Muscle of leg (tissue), 11 donors: ENCODE measurements around the gene IFNLR1. TPM values are rescaled to one million over a fixed set of nuclear protein-coding genes. Genes with fewer than 3 reads are reported as not detected.

Experiments
- DNase-seq: peaks from one replicate; pipeline ENCODE4 v3.0.0; 2013
- H3K27ac ChIP-seq: one replicate; pipeline ENCODE4 v1.5.1; 2013; ENCODE audit warnings: mild to moderate bottlenecking, low read length, control low read depth
- H3K27me3 ChIP-seq: one replicate; pipeline ENCODE4 v1.6.1; 2013; ENCODE audit warnings: low read length; ENCODE audit not compliant: control insufficient read depth, insufficient read depth
- H3K36me3 ChIP-seq: one replicate; pipeline ENCODE4 v1.6.1; 2013; ENCODE audit warnings: low read length; ENCODE audit not compliant: control insufficient read depth, insufficient read depth
- H3K4me1 ChIP-seq: one replicate; pipeline ENCODE4 v1.6.1; 2013; ENCODE audit warnings: low read length; ENCODE audit not compliant: control insufficient read depth, insufficient read depth
- H3K4me3 ChIP-seq: one replicate; pipeline ENCODE4 v1.5.1; 2013; ENCODE audit warnings: low read length, control low read depth
- H3K9me3 ChIP-seq: replicated peaks from 2 replicates; pipeline ENCODE4 v1.6.1; 2013; ENCODE audit warnings: low read depth, low read length; ENCODE audit not compliant: control insufficient read depth
- WGBS: methylation state at CpG from one replicate; pipeline ENCODE4 v1.1.5; 2013; ENCODE audit warnings: missing lambda C conversion rate; ENCODE audit not compliant: insufficient coverage; 5-methylcytosine and 5-hydroxymethylcytosine counted together
- polyA plus RNA-seq, 8 donors: library from polyadenylated mRNA; unstranded; fragments of 120-200 nt; gene quantifications; one replicate each; pipeline versions ENCODE4 v1.2.1 to v1.2.3, GENCODE V29; 2013; ENCODE audit warnings: inconsistent platforms in 1 of 8, low replicate concordance in 1 of 8; ENCODE audit not compliant: insufficient read length in 8 of 8, insufficient read depth in 1 of 8
- total RNA-seq: library from RNA; stranded (reverse); fragments of 120-200 nt; gene quantifications from one replicate; pipeline ENCODE4 v1.2.4, GENCODE V29; 2013

IFNLR1 gene
- total and polyA plus RNA-seq, 9 donors = 0.04 to 1.1 (median 0.17) TPM; not detected in 1

DNA sequence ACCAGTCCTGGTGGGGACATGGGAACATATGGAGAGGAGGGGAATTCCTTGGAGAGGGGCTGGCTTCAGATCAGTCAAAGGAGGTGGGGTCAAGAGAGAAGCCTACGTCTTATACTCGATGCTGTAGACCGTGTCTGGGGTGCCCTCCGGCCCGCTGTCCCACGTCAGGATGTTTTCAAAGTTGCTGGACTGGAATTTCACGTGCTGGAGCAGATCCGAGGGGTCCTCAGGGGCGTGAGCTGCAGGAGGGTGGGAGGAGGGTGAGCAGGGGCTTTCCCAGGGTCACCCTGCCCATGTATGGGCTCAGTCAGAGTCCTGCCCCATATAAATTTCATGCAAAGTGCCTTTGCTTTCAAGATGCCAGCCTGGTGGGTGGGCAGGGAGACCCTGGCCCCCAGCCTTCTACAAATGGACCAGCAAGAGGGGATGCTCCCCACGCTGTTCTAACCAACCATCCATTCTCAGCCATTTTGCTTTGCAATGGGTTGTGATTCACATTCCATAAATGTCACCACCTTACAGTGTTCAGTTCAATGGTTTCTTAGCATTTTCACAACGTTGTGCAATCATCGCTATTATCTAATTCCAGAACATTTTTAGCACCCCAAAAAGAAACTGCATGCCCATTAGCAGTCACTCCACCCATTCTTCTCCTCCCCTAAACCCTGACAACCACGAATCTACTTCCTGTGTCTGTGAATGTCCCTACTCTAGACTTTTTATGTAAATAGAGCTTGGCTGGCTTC lies 48.4 kb downstream of the IFNLR1 start:
- H3K9me3 ChIP-seq = no peaks in the 10 kb centered on the region
- H3K4me1 ChIP-seq = no peaks in the 10 kb centered on the region
- no peaks in the 10 kb centered on the region for H3K36me3 ChIP-seq
- DNase-seq = no peak
- 64% methylated on average over 12 of the region's 13 CpGs for WGBS
- H3K4me3 ChIP-seq = no peak overlapping the region
- H3K27me3 ChIP-seq = peaks cover 3% of the 10 kb centered on the region
- H3K27ac ChIP-seq = no peak overlapping the region

GRCh38 chr1:24136956-24137539 lies 50.0 kb downstream of the IFNLR1 start:
- 83% methylated on average over 10 of the region's 15 CpGs for WGBS
- Histone ChIP-seq H3K9me3 (no peaks in the 10 kb centered on the region), H3K27me3 (no peaks in the 10 kb centered on the region), H3K27ac (no peak overlapping the region), H3K36me3 (no peaks in the 10 kb centered on the region), H3K4me1 (no peaks in the 10 kb centered on the region), H3K4me3 (no peak overlapping the region)
- DNase-seq = no peak

DNA sequence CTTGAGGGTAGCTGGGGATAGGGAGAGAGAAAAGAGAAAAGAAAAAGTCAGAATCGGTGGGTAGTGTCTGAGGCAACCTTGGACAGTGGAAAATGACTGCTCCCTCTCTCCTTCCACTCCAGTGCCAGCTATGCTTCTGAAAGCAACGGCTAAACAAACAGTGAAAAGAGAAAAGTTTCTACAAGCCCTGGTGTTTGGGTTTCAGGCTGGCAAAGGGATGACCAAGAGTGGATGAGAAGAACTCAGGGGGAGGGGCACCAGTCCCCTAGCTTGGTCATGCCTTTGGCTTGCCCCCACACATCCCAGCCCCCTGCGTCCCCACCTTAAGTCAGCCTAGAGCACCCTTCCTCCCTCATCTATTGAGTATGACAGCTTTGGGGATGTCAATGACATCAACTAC lies 52.7 kb downstream of the IFNLR1 start:
- Histone ChIP-seq H3K4me1 (no peaks in the 10 kb centered on the region), H3K9me3 (peaks cover 7% of the 10 kb centered on the region), H3K27ac (no peak overlapping the region), H3K4me3 (no peak overlapping the region), H3K36me3 (no peaks in the 10 kb centered on the region), H3K27me3 (no peaks in the 10 kb centered on the region)
- WGBS = no CpG with 5 or more reads among the region's 3 CpGs
- DNase-seq = no peak

DNA sequence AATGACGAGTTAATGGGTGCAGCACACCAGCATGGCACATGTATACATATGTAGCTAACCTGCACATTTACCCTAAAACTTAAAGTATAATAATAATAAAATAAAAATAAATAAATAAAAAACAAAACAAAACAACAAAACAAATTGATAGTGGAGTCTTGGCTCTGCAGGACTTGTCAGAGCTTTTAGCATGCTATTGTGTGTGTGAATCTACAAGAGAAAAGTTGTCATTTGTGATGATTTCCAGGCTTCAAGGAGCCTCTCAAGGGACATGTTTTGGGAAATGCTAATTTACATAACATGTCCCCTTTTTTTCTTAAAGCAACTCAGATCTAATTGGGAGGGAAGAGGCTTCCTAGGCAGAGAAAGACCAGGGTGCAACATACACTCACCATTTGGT lies 53.3 kb downstream of the IFNLR1 start:
- DNase-seq = no peak
- no peaks in the 10 kb centered on the region for H3K36me3 ChIP-seq
- no CpG with 5 or more reads among the region's 1 CpG for WGBS
- H3K27ac ChIP-seq = no peak overlapping the region
- H3K27me3 ChIP-seq = no peaks in the 10 kb centered on the region
- peaks cover 7% of the 10 kb centered on the region for H3K9me3 ChIP-seq
- no peaks in the 10 kb centered on the region for H3K4me1 ChIP-seq
- no peak overlapping the region for H3K4me3 ChIP-seq

DNA sequence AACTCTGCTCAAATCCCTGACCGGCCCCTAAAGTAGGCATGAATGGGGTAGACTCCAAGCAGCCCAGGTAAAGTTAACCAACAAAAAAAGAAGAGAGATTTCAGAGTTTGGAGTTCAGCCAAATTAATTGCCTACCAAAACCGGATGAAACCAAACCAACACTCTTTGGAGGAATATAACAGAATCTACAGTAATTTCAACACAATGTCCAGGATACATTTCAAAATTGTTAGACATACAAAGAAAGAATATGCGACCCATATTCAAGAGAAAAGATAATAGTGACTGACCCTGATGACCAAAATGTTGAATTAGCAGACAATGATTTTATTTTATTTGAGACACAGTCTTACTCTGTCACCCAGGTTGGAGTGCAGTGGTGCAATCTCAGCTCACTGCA lies 56.7 kb downstream of the IFNLR1 start:
- Histone ChIP-seq H3K4me3 (no peak overlapping the region), H3K27ac (no peak overlapping the region), H3K4me1 (no peaks in the 10 kb centered on the region), H3K27me3 (no peaks in the 10 kb centered on the region), H3K36me3 (no peaks in the 10 kb centered on the region), H3K9me3 (peaks cover 7% of the 10 kb centered on the region)
- no peak for DNase-seq
- WGBS = no CpG with 5 or more reads among the region's 3 CpGs

GRCh38 chr1:24127801-24128363 lies 59.2 kb downstream of the IFNLR1 start:
- Histone ChIP-seq H3K4me1 (no peaks in the 10 kb centered on the region), H3K9me3 (peaks cover 7% of the 10 kb centered on the region), H3K4me3 (no peak overlapping the region), H3K36me3 (no peaks in the 10 kb centered on the region), H3K27ac (no peak overlapping the region), H3K27me3 (no peaks in the 10 kb centered on the region)
- no peak for DNase-seq
- WGBS = 92% methylated on average over 2 of the region's 7 CpGs

DNA sequence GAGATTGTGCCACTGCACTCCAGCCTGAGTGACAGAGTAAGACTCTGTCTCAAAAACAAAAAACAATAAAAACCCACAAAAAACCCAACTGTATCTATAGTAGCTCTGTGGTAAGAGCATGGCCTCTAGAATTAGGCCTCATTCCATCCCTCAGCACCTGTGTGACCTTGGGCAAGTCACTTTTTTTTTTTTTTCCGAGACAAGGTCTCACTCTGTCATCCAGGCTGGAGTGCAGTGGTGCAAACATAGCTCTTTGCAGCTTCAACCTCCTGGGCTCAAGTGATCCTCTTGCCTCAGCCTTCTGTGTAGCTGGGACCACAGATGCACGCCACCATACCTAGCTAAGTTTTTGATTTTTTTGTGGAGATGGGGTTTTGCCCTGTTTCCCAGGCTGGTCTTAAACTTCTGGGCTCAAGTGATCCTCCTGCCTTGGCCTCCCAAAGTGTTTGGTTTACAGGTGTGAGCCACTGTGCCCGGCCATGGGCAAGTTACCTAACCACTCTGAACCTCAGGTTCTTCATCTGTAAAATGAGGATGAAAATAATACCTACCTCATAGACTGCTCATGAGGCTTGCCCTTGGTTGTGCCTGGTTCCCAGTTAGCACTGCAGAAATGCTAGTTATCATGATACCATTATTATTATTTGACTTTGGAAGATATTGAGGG lies 59.8 kb downstream of the IFNLR1 start:
- 67% methylated on average over 1 of the region's 3 CpGs for WGBS
- no peaks in the 10 kb centered on the region for H3K27me3 ChIP-seq
- no peaks in the 10 kb centered on the region for H3K36me3 ChIP-seq
- H3K4me3 ChIP-seq = no peak overlapping the region
- no peak for DNase-seq
- H3K4me1 ChIP-seq = no peaks in the 10 kb centered on the region
- H3K9me3 ChIP-seq = peaks cover 7% of the 10 kb centered on the region
- no peak overlapping the region for H3K27ac ChIP-seq

GRCh38 chr1:24126672-24127023 lies 60.4 kb downstream of the IFNLR1 start:
- 50% methylated on average over 1 of the region's 5 CpGs for WGBS
- Histone ChIP-seq H3K4me3 (no peak overlapping the region), H3K9me3 (peaks cover 7% of the 10 kb centered on the region), H3K27ac (no peak overlapping the region), H3K4me1 (no peaks in the 10 kb centered on the region), H3K27me3 (no peaks in the 10 kb centered on the region), H3K36me3 (no peaks in the 10 kb centered on the region)
- DNase-seq = no peak

DNA sequence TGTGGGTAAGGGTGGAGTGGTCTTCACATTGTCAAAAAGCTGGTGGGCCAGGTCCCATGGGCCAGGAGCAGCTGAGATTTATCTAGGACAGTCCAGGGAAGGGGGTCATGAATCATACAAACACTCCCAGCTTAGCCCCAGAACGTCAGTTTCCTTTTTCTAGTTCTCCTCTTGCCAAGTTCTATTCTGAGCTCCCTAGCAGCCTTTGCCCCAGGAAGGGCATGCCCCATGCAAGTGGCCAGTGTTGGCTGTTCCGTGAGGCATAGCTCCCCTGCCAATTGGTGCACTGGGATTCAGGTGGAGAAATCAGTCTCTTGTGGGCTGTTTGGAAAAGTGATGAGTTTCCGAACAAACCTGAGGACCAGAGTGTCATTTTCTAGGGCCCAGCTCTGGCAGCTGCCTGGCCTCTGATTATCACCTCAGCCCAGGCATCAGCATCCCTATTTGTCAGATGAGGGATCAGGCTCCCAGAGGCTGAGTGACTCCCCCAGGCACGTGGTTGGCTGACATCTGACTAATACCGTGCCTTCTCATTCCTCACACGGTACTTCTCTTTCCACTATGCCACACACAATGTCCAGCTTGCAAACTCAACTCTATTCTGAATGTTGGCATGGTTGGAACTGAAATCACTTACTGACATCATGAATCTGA lies 60.9 kb downstream of the IFNLR1 start:
- Histone ChIP-seq H3K4me3 (no peak overlapping the region), H3K27ac (no peak overlapping the region), H3K36me3 (no peaks in the 10 kb centered on the region), H3K27me3 (no peaks in the 10 kb centered on the region), H3K4me1 (no peaks in the 10 kb centered on the region), H3K9me3 (peaks cover 7% of the 10 kb centered on the region)
- DNase-seq = no peak
- WGBS = 36% methylated on average over 3 of the region's 6 CpGs

DNA sequence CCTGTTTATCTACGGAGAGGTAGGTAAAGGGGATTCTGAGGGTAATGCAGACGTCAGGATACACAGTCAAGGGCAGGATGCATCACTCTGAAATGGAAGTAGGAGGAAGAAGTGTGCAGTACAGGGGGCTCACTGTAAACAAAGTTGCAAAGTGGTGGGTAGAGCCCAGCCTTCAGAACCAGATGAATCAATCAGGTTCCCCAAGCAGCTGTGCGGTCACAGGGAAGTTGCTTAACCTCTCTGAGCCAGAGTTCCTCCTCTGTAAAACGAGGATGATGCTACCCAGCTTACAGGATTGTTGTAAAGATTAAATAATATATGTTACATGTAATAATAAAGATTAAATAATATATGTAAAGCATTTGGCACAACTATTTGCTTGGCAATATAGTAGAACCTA lies 61.6 kb downstream of the IFNLR1 start:
- 71% methylated on average over 2 of the region's 4 CpGs for WGBS
- Histone ChIP-seq H3K27me3 (no peaks in the 10 kb centered on the region), H3K27ac (no peak overlapping the region), H3K4me1 (peaks cover 3% of the 10 kb centered on the region), H3K9me3 (peaks cover 5% of the 10 kb centered on the region), H3K36me3 (no peaks in the 10 kb centered on the region), H3K4me3 (no peak overlapping the region)
- no peak for DNase-seq
